Esophagus squamous epithelium (tissue), 4 donors: ENCODE results near the gene C11orf24.

Source experiments
- POLR2A ChIP-seq, 4 donors: fragments of 450-650 bp; IDR thresholded peaks; one replicate each; pipeline ENCODE4 v1.6.1; 2017; ENCODE audit warnings: antibody characterized with exemption in 4 of 4, mild to moderate bottlenecking in 4 of 4, moderate library complexity in 3 of 4
- TF ChIP-seq, protein P1 (sequence below), 6 experiments: fragments of 450-650 bp in 4 of 6; fragments of 200-600 bp in 2 of 6; sonication (generic) in 2 of 6; IDR thresholded peaks; one replicate each; pipeline ENCODE4 v1.5.1; 2016 to 2019; ENCODE audit warnings: antibody characterized with exemption in 6 of 6, mild to moderate bottlenecking in 4 of 6, moderate library complexity in 4 of 6

DNA sequence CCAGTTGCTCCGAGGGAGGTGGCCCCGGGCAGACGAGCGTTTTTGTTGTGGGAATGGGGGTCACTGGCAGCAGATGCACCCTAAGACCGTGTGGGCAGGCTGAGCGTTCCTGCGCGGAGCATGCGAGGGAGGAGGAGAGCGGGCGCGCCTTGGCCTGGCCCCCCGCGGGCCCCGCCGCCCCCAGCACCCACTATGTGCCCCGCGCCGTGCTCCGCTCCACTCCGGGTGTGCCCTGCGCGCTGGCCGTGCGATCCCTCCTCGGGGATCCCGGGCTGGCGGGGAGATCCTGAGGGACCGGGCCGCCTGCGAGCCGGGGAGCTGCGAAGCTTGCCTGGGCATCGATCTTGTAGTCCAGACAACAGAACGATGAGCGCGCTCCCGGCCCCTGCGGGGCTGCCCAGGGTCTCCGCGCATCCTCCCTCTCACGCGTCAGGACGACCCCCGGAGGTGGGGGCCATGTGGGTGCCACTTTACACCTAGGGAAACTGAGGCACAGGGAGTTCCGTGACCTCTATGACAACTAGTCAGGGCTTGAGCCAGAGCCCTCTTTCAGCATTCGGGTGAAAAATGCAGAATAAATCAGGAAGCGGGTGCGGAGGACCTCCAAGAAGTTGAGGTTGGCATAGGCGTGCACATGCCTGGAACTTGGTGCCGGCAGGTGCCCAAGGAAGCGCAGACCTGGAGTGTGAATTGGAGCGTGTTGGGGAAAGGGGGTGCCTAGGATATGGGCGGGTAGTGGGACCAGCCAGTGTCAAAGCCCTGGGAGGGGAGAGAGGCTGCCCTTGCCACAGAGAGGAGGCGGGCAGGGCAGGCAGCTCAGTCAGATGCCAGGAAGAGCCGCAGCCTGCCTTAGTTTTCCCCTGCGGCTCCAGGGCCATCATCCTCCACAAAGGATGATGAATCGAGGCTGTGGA is 57.3 kb downstream of the C11orf24 start:
- TF ChIP-seq, protein P1, sequence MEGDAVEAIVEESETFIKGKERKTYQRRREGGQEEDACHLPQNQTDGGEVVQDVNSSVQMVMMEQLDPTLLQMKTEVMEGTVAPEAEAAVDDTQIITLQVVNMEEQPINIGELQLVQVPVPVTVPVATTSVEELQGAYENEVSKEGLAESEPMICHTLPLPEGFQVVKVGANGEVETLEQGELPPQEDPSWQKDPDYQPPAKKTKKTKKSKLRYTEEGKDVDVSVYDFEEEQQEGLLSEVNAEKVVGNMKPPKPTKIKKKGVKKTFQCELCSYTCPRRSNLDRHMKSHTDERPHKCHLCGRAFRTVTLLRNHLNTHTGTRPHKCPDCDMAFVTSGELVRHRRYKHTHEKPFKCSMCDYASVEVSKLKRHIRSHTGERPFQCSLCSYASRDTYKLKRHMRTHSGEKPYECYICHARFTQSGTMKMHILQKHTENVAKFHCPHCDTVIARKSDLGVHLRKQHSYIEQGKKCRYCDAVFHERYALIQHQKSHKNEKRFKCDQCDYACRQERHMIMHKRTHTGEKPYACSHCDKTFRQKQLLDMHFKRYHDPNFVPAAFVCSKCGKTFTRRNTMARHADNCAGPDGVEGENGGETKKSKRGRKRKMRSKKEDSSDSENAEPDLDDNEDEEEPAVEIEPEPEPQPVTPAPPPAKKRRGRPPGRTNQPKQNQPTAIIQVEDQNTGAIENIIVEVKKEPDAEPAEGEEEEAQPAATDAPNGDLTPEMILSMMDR (IDR thresholded peaks at IDR 0.05), result no peak
- TF ChIP-seq POLR2A (IDR thresholded peaks at IDR 0.05), result no peak
